Right lobe of liver (tissue), 6 donors: ENCODE measurements around the gene GOPC. TPM values are rescaled to one million over a fixed set of nuclear protein-coding genes. Genes with fewer than 3 reads are reported as not detected.

ENCODE experiments used
- ATAC-seq, 4 donors: fragments of 200-7000 bp; cut with Tn5 transposase; one replicate each; pipeline ENCODE4 v1.9.1; 2020; ENCODE audit warnings: mild to moderate bottlenecking in 4 of 4, moderate library complexity in 4 of 4
- DNase-seq, 3 donors: peaks; one replicate each; pipeline ENCODE4 v3.0.0-alpha.2; 2020
- H3K27ac ChIP-seq, 3 donors: fragments of 200-600 bp; one replicate each; pipeline ENCODE4 v1.8.0; 2022
- H3K27me3 ChIP-seq, 2 donors: fragments of 200-600 bp; one replicate each; pipeline ENCODE4 v1.8.0; 2022
- H3K36me3 ChIP-seq, 4 donors: fragments of 200-600 bp; sonication (generic) in 1 of 4; one replicate each; pipeline versions ENCODE4 v1.5.1 to v1.8.0; 2017 to 2022; ENCODE audit warnings: control low read depth in 1 of 4
- H3K4me1 ChIP-seq, 4 donors: fragments of 200-600 bp; sonication (generic) in 1 of 4; one replicate each; pipeline versions ENCODE4 v1.5.1 to v1.8.0; 2017 to 2022; ENCODE audit warnings: control low read depth in 1 of 4
- H3K4me3 ChIP-seq, 3 donors: fragments of 200-600 bp; one replicate each; pipeline ENCODE4 v1.8.0; 2022
- H3K9me3 ChIP-seq, 4 donors: fragments of 200-600 bp; sonication (generic) in 1 of 4; one replicate each; pipeline versions ENCODE4 v1.5.1 to v1.8.0; 2017 to 2022; ENCODE audit warnings: control low read depth in 1 of 4
- CTCF ChIP-seq, 4 donors: fragments of 200-600 bp in 3 of 4; fragments of 450-650 bp in 1 of 4; IDR thresholded peaks; one replicate each; pipeline versions ENCODE4 v1.5.1 to v1.8.0; 2016 to 2022; ENCODE audit warnings: antibody characterized with exemption in 4 of 4, mild to moderate bottlenecking in 2 of 4
- POLR2A ChIP-seq: fragments of 450-650 bp; IDR thresholded peaks from one replicate; pipeline ENCODE4 v1.6.1; 2017; ENCODE audit warnings: antibody characterized with exemption, mild to moderate bottlenecking
- WGBS: methylation state at CpG from one replicate; pipeline ENCODE4 v1.1.6; 2018; ENCODE audit warnings: low coverage, low lambda C conversion rate; ENCODE audit not compliant: insufficient coverage; ENCODE audit errors: missing lambda C conversion rate; 5-methylcytosine and 5-hydroxymethylcytosine counted together
- intact Hi-C, 2 donors: fragments of 100-400 bp; cut with DNase I; formaldehyde crosslinking; loops; one replicate each; pipeline versions ENCODE4 v1.11.2 to v1.14.1; 2022
- total RNA-seq, 6 experiments: library from RNA; depleted of rRNA in 2 of 6; stranded (reverse); fragments of >200 nt in 2 of 6; fragmentation: NEBNext Ultra II Directional in 3 of 6; extraction: Animal tissue kit (Norgen Biotek cat#: 25700) in 3 of 6; gene quantifications; one replicate each; pipeline versions ENCODE4 v1.1.0 to v1.2.4, GENCODE V29; 2016 to 2023
- donor health status: DM: no; HTN: yes; CAD: no.
- donor health status: DM: no; HTN: no; CAD: no.
- donor health status: DM: no; HTN: no; CAD: no.
- donor health status: DM: no; HTN: yes; CAD: no.
- donor health status: DM: no; HTN: yes; CAD: no.

GOPC gene
- total RNA-seq, 6 experiments from 2014 or later = 8.3 to 10.7 (median 10.1) TPM

- TF ChIP-seq POLR2A = no peak
- TF ChIP-seq CTCF (IDR thresholded peaks at IDR 0.05) = no peak
- H3K27me3 ChIP-seq = no peaks in the 10 kb centered on the region
- intact Hi-C loops = no loop called here
- 79% methylated on average over 3 of the region's 3 CpGs for WGBS
- peaks cover 0 to 2% (median 0%) of the 10 kb centered on the region in 4 donors for H3K4me1 ChIP-seq
- H3K36me3 ChIP-seq = peaks cover 0 to 13% (median 0%) of the 10 kb centered on the region in 4 donors
- DNase-seq = no peak
- H3K4me3 ChIP-seq = no peak overlapping the region
- H3K9me3 ChIP-seq = no peaks in the 10 kb centered on the region
- H3K27ac ChIP-seq = no peak overlapping the region
- no peak for ATAC-seq
Measured at GRCh38 chr6:117561128-117561527, 41.2 kb downstream of the GOPC start.

GRCh38 chr6:117559299-117559698 lies 43.0 kb downstream of the GOPC start:
- Histone ChIP-seq H3K4me3 (no peak overlapping the region), H3K9me3 (no peaks in the 10 kb centered on the region), H3K27me3 (no peaks in the 10 kb centered on the region), H3K27ac (no peak overlapping the region), H3K36me3 (peaks cover 0 to 9% (median 0%) of the 10 kb centered on the region in 4 donors), H3K4me1 (peaks cover 0 to 11% (median 0%) of the 10 kb centered on the region in 4 donors)
- no peak for DNase-seq
- ATAC-seq = no peak
- intact Hi-C loops = no loop called here
- 60% methylated on average over 4 of the region's 4 CpGs for WGBS
- no peak for TF ChIP-seq CTCF (IDR thresholded peaks at IDR 0.05)
- no peak for TF ChIP-seq POLR2A

GRCh38 chr6:117558818-117559217 lies 43.5 kb downstream of the GOPC start:
- H3K4me3 ChIP-seq = no peak overlapping the region
- H3K36me3 ChIP-seq = peaks cover 0 to 9% (median 0%) of the 10 kb centered on the region in 4 donors
- no peaks in the 10 kb centered on the region for H3K9me3 ChIP-seq
- no peak for DNase-seq
- 85% methylated on average over 4 of the region's 4 CpGs for WGBS
- TF ChIP-seq POLR2A (no peak), CTCF (IDR thresholded peaks at IDR 0.05) (no peak)
- peaks cover 0 to 11% (median 0%) of the 10 kb centered on the region in 4 donors for H3K4me1 ChIP-seq
- H3K27ac ChIP-seq = no peak overlapping the region
- intact Hi-C loops = no loop called here
- H3K27me3 ChIP-seq = no peaks in the 10 kb centered on the region
- no peak for ATAC-seq

- H3K9me3 ChIP-seq = no peaks in the 10 kb centered on the region
- TF ChIP-seq CTCF (IDR thresholded peaks at IDR 0.05) (no peak), POLR2A (no peak)
- ATAC-seq (no peak), DNase-seq (no peak)
- peaks cover 0 to 11% (median 0%) of the 10 kb centered on the region in 4 donors for H3K4me1 ChIP-seq
- H3K27ac ChIP-seq = no peak overlapping the region
- WGBS = 97% methylated on average over 2 of the region's 3 CpGs
- H3K4me3 ChIP-seq = no peak overlapping the region
- H3K36me3 ChIP-seq = peaks cover 0 to 4% (median 0%) of the 10 kb centered on the region in 4 donors
- H3K27me3 ChIP-seq = no peaks in the 10 kb centered on the region
- intact Hi-C loops = no loop called here
Measured at GRCh38 chr6:117557951-117558350, 44.4 kb downstream of the GOPC start.
